GM21423 (cell line): ENCODE data around the gene MRAP.
"Not testable (repeated sequence)": the region's sequence is repeated elsewhere in the genome, so short reads cannot be mapped to it uniquely, and the experiment has no call there.

Experiments
- ATAC-seq: cut with Tn5 transposase; IDR thresholded peaks from one replicate; pipeline ENCODE4 v1.9.1; 2021; ENCODE audit warnings: mild to moderate bottlenecking, moderate library complexity; ENCODE audit not compliant: unreplicated experiment

Gene MRAP

DNA sequence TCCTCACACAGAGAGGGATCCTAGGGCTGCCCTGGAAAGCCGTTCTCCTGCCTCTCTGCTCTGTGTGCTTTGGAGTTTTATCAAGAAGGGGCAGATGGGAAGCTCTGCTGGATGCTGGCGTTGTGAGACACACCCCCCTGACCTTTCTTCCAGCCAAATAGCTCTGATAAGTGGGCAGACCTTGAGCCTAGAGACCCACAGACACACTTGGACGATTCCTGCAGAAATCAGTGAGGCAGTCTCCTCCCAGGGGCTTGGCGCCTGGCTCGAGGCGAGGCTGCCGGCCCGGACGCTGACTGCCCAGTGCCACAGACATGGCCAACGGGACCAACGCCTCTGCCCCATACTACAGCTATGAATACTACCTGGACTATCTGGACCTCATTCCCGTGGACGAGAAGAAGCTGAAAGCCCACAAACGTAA is at the start of gene MRAP:
Gene MRAP, plus strand, starts transcription at position 198 of the 424 bp plus-strand sequence. Its CDS starts 117 bp downstream, at position 315.
- no peak for ATAC-seq

- ATAC-seq: no peak
These were observed 49.0 kb upstream of the MRAP start for GRCh38 chr21:32249511-32250280.

DNA sequence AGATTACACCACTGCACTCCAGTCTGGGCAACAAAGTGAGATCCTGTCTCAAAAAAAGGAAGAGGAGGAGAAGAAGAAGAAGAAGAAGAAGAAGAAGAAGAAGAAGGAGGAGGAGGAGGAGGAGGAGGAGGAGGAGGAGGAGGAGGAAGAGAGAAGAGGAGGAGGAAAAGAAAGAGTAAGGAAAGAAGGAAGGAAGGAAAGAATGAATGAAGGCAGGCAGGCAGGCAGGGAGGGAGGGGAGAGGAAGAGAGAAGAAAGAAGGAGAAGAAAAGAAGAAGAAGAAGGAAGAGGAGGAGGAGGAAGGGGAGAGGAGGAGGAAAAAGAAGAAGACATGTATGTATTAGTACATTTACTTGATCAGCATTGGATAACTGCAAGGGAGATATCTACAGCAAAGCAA is 46.5 kb upstream of the MRAP start:
- no peak for ATAC-seq

- no peak for ATAC-seq
These were observed 45.4 kb upstream of the MRAP start for GRCh38 chr21:32253215-32253641.

- ATAC-seq: no peak
These were observed 42.4 kb upstream of the MRAP start for GRCh38 chr21:32256251-32256650.

GRCh38 chr21:32256873-32257620 is 41.6 kb upstream of the MRAP start:
- ATAC-seq: no peak

DNA sequence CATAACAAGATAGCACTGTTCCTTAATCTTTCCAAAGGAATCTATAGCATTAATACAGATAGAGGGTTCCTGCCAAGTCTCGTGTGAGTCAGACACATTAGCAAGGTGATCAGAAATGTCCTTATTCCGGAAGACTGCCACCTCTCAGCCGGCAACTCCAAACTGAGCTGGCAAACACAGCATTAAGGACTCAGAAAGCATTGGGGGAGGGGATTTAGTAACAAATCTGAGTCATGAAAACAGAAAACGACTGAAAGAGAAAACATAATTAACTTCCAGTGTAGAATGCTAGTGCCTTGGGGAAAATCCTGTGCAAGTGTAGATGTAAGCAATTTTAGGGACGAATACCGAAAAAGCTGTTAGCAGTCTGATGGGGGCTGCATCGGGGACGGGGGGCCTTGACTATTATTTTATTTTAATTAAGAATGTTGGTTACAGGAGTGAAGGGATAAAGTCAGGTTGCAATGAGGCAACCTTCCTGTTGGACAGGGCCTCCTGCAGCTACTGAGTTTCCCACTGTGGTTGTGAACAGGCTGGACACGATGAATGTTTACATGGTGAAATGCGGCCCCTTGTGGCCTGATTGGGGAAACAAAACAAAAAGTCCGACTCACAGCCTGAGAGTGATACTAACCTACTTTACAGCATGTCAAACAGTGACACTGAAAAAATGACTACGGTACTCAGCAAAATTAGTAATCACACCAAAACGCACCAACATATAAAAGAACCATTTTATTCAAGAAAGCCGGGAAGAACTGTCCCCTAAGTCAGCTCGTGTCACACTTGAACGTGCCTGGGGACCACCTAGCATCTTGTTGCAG is 40.5 kb upstream of the MRAP start:
- ATAC-seq: peak; percentile 68

- ATAC-seq: not testable (repeated sequence)
These were observed 39.9 kb upstream of the MRAP start for GRCh38 chr21:32258786-32259048.

GRCh38 chr21:32260130-32260529 is 38.5 kb upstream of the MRAP start:
- no peak for ATAC-seq

DNA sequence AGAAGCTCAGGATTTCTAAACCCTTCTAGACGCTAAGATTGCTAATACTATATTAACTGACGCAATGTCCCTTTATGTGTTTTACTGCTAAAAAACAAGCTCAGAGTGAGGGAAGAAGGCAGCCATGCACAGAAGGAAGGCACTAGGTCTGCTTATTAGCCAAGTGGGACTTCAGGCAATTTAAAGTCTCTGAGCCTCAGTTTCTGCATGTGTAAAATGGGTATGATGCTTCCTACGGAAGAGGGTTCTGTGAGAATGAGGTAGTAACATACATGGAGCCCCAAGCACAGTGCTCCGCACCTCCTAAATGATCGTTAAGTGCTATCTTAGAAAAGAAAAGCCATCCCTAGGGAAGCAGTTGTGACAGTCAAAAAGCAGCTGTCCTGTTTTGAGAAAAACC is 36.7 kb upstream of the MRAP start:
- ATAC-seq: no peak

- ATAC-seq: not testable (repeated sequence)
These were observed 33.3 kb upstream of the MRAP start for GRCh38 chr21:32265321-32265720.

GRCh38 chr21:32270748-32271147 is 27.9 kb upstream of the MRAP start:
- ATAC-seq: no peak

GRCh38 chr21:32276671-32277070 is 22.0 kb upstream of the MRAP start:
- ATAC-seq: no peak

GRCh38 chr21:32278103-32278502 is 20.6 kb upstream of the MRAP start:
- no peak for ATAC-seq

- peak; percentile 97 for ATAC-seq
These were observed 19.9 kb upstream of the MRAP start, which contains the start of gene MIS18A for GRCh38 chr21:32278518-32279376. Gene MIS18A, minus strand, starts transcription at chr21:32279049. Its CDS starts 35 bp downstream, at chr21:32279014.

GRCh38 chr21:32279377-32279680 is 19.3 kb upstream of the MRAP start:
- ATAC-seq: no peak

- ATAC-seq: no peak
These were observed 17.1 kb upstream of the MRAP start for GRCh38 chr21:32281531-32281930.

- ATAC-seq: no peak
These were observed 15.7 kb upstream of the MRAP start for GRCh38 chr21:32282992-32283391.

- no peak for ATAC-seq
These were observed 13.2 kb upstream of the MRAP start for GRCh38 chr21:32285476-32285875.

DNA sequence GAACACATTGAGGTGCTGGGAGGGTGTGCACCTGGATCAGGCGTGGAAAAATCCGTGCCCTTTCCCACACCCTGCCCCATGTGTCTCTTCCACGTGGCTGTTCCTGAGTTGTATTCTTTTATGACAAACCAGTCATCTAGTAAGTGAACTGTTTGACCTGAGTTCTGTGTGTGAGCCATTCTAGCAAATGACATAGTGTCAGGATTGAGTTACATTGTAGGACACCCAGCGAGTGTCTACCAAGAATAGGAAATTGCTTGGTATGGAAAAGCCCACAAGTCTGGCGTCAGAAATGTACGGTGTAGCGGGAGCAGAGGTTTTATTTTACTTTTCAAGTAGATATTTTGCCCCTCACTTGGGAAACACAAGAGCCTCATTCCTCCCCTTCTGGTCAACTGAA is 1.2 kb upstream of the MRAP start:
- ATAC-seq: no peak

DNA sequence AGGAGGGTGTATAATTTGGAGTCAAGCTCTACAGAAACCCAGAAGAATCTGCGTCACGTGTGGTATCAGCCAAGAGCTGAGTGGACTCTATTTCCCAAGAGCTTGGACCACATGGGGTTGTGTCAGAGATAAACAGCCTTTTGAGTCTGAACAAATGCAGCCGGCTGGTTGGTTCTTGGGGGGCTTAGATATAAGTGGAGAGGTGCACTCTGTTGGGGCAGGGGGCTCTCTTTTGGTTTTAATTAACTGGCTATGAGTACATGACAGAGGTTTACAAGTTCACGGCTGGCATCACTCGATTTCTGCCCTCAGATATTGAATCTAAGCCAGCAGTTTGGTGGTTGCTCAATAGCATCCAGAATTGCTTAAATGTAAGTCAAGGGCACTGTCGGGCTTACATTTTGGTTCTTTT is 501 bp upstream of the MRAP start:
- no peak for ATAC-seq
